Measurements from ENCODE around the gene VMP1. TPM values are rescaled to one million over a fixed set of nuclear protein-coding genes. Genes with fewer than 3 reads are reported as not detected.

The VMP1 gene
- 99.8 and 126 TPM in 2 replicates for total RNA-seq

DNA sequence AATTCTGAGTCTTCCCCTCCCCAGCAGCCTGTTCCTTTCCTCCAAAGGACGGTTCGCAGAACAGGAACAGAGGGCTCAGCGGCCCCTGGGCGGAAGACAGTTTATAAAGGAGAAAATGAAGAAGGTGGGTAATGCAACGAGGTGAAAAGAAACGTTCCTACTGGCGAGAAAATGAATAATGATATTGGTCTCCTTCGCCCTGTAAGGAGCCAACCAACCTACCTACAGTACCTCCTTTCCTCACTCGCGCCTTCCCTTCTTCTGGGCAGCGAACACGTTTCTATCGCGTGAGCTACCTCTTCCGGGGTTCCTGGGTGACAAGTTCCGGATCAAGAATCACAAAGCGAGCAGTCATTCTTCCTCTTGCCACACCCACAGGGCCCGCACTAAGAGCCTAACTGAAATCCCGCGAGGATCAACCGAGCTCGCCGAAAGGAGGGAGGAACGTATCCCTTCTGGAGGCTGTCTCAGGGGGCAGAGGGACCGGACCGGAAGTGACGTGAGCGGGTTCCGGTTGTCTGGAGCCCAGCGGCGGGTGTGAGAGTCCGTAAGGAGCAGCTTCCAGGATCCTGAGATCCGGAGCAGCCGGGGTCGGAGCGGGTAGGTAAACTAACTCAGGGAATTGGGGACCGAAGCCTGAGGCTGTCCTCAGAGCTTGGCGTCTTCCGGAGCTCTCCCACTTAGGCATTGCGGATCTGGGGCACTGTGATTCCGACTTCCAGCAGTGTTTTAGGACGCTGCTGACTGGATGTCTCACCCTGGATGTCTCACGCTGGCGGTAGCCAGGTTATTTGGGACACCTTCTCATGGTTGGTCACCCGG is at the start of gene VMP1, which contains the start of gene PTRH2:
VMP1 (plus strand) TSS at position 506 of the 822 bp plus-strand sequence. CDS start 23,793 bp downstream, outside the sequence.
PTRH2 (minus strand) TSS at position 282 of the 822 bp plus-strand sequence. CDS start 9,452 bp downstream, outside the sequence.
- DNase-seq (ENCODE audit: low read depth in 2 of 2), result peak; percentile 98 to 100

DNA sequence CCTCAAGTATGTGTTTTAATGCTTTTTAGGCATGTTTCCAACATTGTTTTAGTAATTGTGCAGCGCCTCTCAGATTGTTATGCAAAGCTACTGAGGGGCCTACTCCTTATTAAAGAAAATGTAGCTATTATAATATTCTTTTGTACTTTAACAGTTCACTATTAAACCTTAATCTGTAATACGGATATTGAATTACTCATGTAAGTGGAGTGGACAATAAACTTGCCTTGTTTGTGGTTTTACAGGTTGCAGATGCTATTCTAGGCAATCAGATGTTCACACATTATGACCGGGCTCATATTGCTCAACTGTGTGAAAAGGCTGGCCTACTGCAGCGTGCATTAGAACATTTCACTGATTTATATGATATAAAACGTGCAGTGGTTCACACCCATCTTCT is 41.2 kb upstream of the VMP1 start:
- no peak for DNase-seq (ENCODE audit: low read depth in 2 of 2)

DNA sequence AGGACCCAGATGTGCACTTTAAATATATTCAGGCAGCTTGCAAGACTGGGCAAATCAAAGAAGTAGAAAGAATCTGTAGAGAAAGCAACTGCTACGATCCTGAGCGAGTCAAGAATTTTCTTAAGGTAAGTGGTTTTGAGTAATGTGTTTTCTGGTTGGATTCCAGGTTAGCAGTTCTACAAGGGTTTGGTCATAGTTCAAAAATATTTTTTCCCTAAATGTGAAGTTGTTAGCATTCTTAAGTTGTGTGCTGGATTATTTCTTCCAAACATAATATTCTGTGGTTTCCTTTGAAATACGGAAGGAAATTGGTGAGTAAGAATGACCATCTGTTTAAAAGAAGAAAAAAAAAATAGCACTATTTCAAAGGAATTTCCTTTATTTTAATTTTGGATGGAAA is 38.6 kb upstream of the VMP1 start:
- DNase-seq (ENCODE audit: low read depth in 2 of 2), result peak; percentile 33 to 93

DNA sequence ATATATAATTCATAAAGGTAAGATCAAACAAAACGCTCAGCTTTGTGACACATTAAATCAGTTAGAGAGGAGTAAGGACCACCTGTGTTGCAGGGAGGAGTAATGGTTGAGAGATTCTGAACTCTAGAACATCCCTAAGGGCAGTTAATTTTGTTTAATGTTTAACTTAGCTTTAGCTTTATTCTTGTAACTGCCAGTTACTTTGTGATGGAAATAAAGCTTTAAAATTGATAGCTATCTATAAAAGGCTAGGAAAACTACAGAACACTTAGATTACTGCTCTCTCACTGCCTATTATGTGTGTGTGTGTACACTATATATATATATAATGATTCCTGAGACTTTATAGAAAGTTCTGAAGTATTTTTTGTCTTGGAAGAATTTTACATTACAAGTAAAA is 38.0 kb upstream of the VMP1 start:
- DNase-seq (ENCODE audit: low read depth in 2 of 2), result no peak

- DNase-seq (ENCODE audit: low read depth in 2 of 2), result no peak
Measured at GRCh38 chr17:59669944-59670343, 37.5 kb upstream of the VMP1 start.

GRCh38 chr17:59671386-59671785 is 36.1 kb upstream of the VMP1 start:
- DNase-seq (ENCODE audit: low read depth in 2 of 2), result no peak

- DNase-seq (ENCODE audit: low read depth in 2 of 2), result no peak
Measured at GRCh38 chr17:59675231-59675630, 32.2 kb upstream of the VMP1 start.

- DNase-seq (ENCODE audit: low read depth in 2 of 2), result no peak
Measured at GRCh38 chr17:59676716-59677115, 30.7 kb upstream of the VMP1 start.

GRCh38 chr17:59678918-59679317 is 28.5 kb upstream of the VMP1 start:
- no peak for DNase-seq (ENCODE audit: low read depth in 2 of 2)

- DNase-seq (ENCODE audit: low read depth in 2 of 2), result peak in 1 of 2 donors; percentile 25
Measured at GRCh38 chr17:59680314-59680713, 27.1 kb upstream of the VMP1 start.

DNA sequence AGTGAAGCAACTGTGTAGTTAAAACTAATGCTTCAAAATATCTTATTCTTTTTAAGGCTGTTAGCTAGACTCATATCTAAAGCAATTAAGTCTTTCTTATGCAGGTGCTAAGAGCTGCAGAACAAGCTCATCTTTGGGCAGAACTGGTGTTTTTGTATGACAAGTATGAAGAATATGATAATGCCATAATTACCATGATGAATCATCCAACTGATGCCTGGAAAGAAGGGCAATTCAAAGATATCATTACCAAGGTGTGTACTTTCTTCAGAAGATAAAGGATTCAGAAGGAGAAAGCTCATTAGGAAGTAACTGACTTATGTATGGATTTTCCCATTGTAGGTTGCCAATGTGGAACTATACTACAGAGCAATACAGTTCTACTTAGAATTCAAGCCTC is 24.2 kb upstream of the VMP1 start:
- no peak for DNase-seq (ENCODE audit: low read depth in 2 of 2)

DNA sequence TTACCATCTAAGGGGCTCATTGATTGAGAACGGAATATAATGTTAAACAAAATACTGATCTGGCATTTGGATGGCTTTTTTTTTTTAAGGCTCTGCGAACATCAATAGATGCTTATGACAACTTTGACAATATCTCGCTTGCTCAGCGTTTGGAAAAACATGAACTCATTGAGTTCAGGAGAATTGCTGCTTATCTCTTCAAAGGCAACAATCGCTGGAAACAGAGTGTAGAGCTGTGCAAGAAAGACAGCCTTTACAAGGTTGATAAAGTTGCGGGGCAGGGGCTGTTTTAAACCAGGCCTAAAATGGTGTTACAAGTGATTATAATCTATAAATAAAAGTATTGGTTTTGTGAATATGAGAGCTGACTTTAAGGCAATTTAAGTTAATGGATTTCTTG is 22.5 kb upstream of the VMP1 start:
- no peak for DNase-seq (ENCODE audit: low read depth in 2 of 2)

DNA sequence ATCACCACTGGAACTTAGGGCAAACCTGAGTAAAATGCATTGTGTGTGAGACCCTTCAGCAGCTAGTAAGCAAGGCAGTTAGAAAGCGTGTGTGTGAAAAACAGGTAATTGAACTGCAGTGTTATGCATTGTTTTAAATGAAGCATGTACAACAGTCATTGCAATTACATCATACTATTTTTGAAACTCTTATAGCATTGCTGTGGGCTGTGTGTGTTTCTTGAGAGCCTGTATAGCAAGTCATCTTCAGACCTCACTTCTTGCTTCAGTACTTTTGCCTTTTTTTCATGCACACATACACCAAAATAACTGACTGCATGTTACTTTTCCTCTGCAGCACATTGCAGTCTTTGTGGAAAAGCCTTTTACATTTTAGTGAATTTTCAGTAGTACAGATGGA is 19.4 kb upstream of the VMP1 start:
- DNase-seq (ENCODE audit: low read depth in 2 of 2), result no peak

DNA sequence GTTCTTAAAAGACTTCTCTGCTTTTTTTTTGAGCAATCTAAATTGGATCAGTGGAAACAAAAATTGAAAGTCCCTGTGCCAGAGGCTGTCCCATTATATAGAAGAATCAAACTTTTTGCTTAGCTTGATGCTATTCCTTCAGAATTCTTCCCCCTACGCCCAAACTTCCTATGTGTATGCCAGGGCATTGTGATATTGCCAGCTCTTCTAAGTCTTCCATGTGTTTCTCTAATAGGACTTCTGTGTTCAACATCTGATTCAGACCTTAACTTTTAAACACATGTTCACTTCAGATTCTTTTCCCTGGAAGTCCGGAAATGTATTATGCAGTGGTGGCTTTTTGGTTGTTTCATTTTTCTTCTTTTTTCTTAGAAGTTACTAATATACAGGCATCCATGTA is 19.0 kb upstream of the VMP1 start:
- peak in 1 of 2 donors; percentile 30 for DNase-seq (ENCODE audit: low read depth in 2 of 2)

DNA sequence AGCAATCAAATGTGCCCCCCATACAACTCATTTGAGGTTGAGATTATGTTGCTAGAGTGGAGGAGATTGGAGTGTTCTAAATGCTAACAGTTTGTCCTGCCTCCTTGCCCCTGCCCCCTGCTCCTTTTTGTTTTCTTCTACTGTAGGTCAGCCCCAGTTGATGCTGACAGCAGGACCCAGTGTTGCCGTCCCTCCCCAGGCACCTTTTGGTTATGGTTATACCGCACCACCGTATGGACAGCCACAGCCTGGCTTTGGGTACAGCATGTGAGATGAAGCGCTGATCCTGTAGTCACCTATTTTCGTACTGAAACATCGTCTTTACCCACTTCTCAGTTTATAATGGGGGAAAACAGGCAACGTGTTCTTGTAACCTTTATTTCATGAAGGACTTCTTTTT is 13.9 kb upstream of the VMP1 start:
- no peak for DNase-seq (ENCODE audit: low read depth in 2 of 2)

DNA sequence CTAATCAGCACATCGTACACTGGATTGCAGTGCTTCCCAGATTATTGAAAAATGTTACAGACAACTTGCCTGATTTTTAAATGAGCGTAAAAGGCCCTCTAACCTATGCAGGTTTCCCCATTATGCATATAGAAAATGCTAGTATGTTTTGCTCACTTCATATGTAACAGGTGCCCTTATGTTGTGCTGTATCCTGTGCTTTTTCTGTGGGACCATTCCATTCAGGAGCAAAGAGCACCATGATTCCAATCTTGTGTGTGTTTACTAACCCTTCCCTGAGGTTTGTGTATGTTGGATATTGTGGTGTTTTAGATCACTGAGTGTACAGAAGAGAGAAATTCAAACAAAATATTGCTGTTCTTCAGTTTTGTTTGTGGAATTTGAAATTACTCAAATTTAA is 13.1 kb upstream of the VMP1 start:
- no peak for DNase-seq (ENCODE audit: low read depth in 2 of 2)

DNA sequence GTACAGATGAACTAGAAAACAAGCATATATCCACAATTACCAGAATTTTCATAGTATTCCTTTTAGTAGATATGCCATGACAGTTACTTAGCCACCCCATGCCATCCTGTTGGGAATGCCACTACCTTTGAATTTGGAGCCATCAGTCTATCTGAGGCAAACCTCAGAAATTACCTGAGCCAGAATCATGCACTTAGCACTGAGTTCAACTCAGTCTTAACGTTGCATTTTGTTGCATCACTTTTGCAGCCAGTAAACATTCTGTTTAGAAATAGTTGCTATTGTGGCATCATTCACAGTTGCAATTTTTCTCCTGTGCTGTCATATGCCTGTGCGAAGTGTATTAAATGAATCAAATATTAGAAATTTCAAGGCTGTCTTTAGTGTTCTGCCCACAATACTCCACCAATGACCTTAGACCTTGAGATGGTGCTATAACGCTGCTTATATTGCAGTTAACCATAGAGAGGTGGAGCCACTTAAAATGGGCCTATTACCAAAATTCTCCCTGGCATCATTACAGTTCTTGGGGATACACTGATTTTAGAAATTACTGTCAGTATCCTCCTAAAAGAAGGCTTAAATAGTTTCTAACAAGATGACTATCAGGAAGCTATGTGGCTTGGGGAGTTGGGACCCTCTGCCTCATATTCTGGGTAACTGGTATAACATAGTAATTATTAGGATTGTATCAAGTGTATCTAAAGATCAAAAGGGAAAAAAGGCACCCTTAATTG is 11.3 kb upstream of the VMP1 start:
- DNase-seq (ENCODE audit: low read depth in 2 of 2), result no peak

DNA sequence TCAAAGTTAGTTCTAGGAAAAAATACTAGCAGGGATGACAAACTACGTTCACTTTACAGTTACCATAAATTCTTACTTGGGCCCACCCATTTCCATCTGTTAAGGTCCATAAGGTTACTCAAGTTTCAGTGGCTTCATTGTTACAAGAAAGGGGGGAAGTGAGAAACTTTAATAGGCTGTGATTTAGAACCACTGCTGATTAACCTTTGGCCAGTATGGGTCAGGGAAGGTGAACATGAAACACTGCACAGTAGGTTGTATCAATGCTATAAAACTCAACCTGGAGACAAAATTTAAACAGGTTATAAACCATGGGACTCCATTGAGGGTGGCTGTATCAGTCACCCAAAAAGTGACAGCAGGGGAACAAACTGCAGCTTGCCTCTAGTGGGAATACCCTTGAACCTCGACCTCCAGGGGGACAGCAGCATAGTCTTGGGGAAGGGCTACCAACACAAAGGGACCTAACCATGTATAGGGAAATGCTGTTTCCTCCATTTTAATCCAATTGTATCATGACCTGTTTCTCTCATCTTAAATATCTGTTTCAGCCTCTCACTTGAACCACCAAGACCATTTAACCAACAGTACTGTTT is 10.7 kb upstream of the VMP1 start:
- no peak for DNase-seq (ENCODE audit: low read depth in 2 of 2)

DNA sequence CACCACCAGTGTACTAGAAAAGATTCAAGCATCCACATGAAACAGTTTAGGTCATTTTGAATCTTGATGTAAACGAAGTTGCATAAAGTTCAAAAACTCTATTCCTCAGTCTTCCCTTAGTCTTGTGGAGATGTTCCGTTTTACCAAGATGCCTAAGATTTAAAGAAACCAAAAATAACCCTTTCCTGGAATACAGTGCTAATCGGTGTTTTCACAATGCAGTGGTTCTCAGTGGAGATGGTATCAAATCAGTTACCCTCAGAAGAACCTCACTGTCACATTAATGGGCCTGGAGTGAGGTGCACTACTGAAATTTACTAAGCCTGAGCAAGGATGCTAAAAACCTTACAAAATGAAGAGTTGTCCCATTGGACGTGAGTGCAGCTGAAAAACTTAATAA is 9.3 kb upstream of the VMP1 start:
- DNase-seq (ENCODE audit: low read depth in 2 of 2), result no peak

GRCh38 chr17:59699218-59699617 is 8.2 kb upstream of the VMP1 start:
- no peak for DNase-seq (ENCODE audit: low read depth in 2 of 2)

DNA sequence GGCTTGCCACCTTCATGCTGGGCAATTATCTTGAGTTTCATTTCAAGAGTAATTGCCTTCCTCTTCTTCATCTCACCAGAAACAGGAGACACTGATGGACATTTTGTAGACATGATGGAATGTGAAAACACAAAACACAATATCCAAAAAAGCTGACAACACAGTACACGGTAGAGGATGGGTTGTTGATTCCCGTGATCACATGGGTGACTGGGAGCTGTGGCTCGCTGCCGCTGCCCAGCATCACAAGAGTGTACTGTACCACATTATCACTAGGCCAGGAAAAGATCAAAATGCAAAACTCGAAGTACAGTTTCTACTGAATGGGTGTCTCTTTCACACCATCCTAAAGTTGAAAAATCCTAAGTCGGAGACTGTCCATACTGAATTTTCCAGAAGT is 7.7 kb upstream of the VMP1 start:
- DNase-seq (ENCODE audit: low read depth in 2 of 2), result no peak

GRCh38 chr17:59702304-59702703 is 5.2 kb upstream of the VMP1 start:
- DNase-seq (ENCODE audit: low read depth in 2 of 2), result no peak
